ENCODE measurements around the gene IL1F10. TPM values are rescaled to one million over a fixed set of nuclear protein-coding genes. Genes with fewer than 3 reads are reported as not detected.

The IL1F10 gene
- total RNA-seq, 2 experiments from 2014 or later: not detected

GRCh38 chr2:113057117-113057516 is 10.7 kb upstream of the IL1F10 start:
- intact Hi-C loops (cut with micrococcal nuclease; ENCODE audit: unreplicated experiment): no loop called here
- no peaks in the 10 kb centered on the region for H3K9me2 ChIP-seq (ENCODE audit: insufficient read depth, low read length)
- H3K4me1 ChIP-seq (ENCODE audit: insufficient read depth, low read length, poor library complexity, severe bottlenecking): no peaks in the 10 kb centered on the region
- H3K79me2 ChIP-seq (ENCODE audit: insufficient read depth, low read depth, low read length): no peaks in the 10 kb centered on the region
- no peaks in the 10 kb centered on the region for H3K36me3 ChIP-seq (ENCODE audit: insufficient read depth, low read length)
- H3K27ac ChIP-seq (ENCODE audit: low read depth, low read length, poor library complexity, severe bottlenecking): no peak overlapping the region
- no peak for DNase-seq (ENCODE audit: low spot score)
- no peak overlapping the region for H2AFZ ChIP-seq (ENCODE audit: low read length)
- no peaks in the 10 kb centered on the region for H3K9me3 ChIP-seq (ENCODE audit: low read length)
- H3K4me3 ChIP-seq (ENCODE audit: low read depth, low read length, poor library complexity, severe bottlenecking): no peak overlapping the region
- no TSS peak for BruUV-seq (replicated peaks)
- no peak overlapping the region for H3K4me2 ChIP-seq (ENCODE audit: low read length)
- TF ChIP-seq CTCF (conservative IDR thresholded peaks at IDR 0.05; ENCODE audit: low read length) (no peak), EZH2phosphoT487 (IDR thresholded peaks at IDR 0.05; ENCODE audit: borderline replicate concordance, low read depth, low read length) (no peak)
- CTCF ChIA-PET (ENCODE audit: unreplicated experiment): no interaction called here
- no peaks in the 10 kb centered on the region for H4K20me1 ChIP-seq (ENCODE audit: insufficient read depth, low read length)
- POLR2A ChIA-PET: no interaction called here

GRCh38 chr2:113058411-113058994 is 9.3 kb upstream of the IL1F10 start:
- Histone ChIP-seq H3K4me3 (ENCODE audit: low read depth, low read length, poor library complexity, severe bottlenecking) (no peak overlapping the region), H3K9me3 (ENCODE audit: low read length) (no peaks in the 10 kb centered on the region), H3K79me2 (ENCODE audit: insufficient read depth, low read depth, low read length) (no peaks in the 10 kb centered on the region), H2AFZ (ENCODE audit: low read length) (no peak overlapping the region), H3K36me3 (ENCODE audit: insufficient read depth, low read length) (no peaks in the 10 kb centered on the region), H3K4me1 (ENCODE audit: insufficient read depth, low read length, poor library complexity, severe bottlenecking) (no peaks in the 10 kb centered on the region), H3K4me2 (ENCODE audit: low read length) (no peak overlapping the region), H3K27ac (ENCODE audit: low read depth, low read length, poor library complexity, severe bottlenecking) (no peak overlapping the region), H3K9me2 (ENCODE audit: insufficient read depth, low read length) (no peaks in the 10 kb centered on the region), H4K20me1 (ENCODE audit: insufficient read depth, low read length) (no peaks in the 10 kb centered on the region)
- TF ChIP-seq EZH2phosphoT487 (IDR thresholded peaks at IDR 0.05; ENCODE audit: borderline replicate concordance, low read depth, low read length) (no peak), CTCF (conservative IDR thresholded peaks at IDR 0.05; ENCODE audit: low read length) (no peak)
- BruUV-seq (replicated peaks): no TSS peak
- intact Hi-C loops (cut with micrococcal nuclease; ENCODE audit: unreplicated experiment): no loop called here
- ChIA-PET POLR2A (no interaction called here), CTCF (ENCODE audit: unreplicated experiment) (interaction anchor here (0.5 kb wide), 1 partner anchor 145 kb away, joined by 3 read pairs; no protein-coding TSS in a partner anchor)
- DNase-seq (ENCODE audit: low spot score): no peak
